Measurements from ENCODE around the gene FOXN1. TPM values are rescaled to one million over a fixed set of nuclear protein-coding genes. Genes with fewer than 3 reads are reported as not detected.
A peak's percentile ranks its signal among the peaks of the same experiment; 100 is the strongest.

The FOXN1 gene
- total and polyA plus RNA-seq, 8 donors = 0.43 to 9.3 (median 2.4) TPM; not detected in 5

- Histone ChIP-seq H3K4me3 (no peak overlapping the region), H3K36me3 (no peaks in the 10 kb centered on the region), H3K4me1 (peaks cover 0 to 13% (median 8%) of the 10 kb centered on the region in 4 donors), H3K27me3 (no peaks in the 10 kb centered on the region), H3K27ac (peak overlapping the region in 1 of 5 donors; percentile 14), H3K9me3 (no peaks in the 10 kb centered on the region)
- TF ChIP-seq CTCF (IDR thresholded peaks at IDR 0.05) = no peak
- TF ChIP-seq EP300 (IDR thresholded peaks at IDR 0.05) = no peak
- TF ChIP-seq POLR2AphosphoS5 (IDR thresholded peaks at IDR 0.05) = no peak
- TF ChIP-seq POLR2A (IDR thresholded peaks at IDR 0.05) = no peak
- DNase-seq = no peak
- intact Hi-C loops (cut with DNase I; ENCODE audit: low total_unique reads) = no loop called here
- 72 to 88% (median 85%) methylated on average over 5 to 7 of the region's 7 CpGs for WGBS, 5 donors
Observed at GRCh38 chr17:28472871-28473497, 33.2 kb upstream of the FOXN1 start.

- DNase-seq = peak; percentile 25 to 52
- no peak within 1 kb of the TSS for H3K4me3 ChIP-seq
- H3K27ac ChIP-seq = peak within 1 kb of the TSS in 1 of 5 donors; percentile 14
- intact Hi-C loops (cut with DNase I; ENCODE audit: low total_unique reads) = no loop called here
- 40 to 64% (median 55%) methylated on average over 5 of the region's 5 CpGs for WGBS, 5 donors
- H3K27me3 ChIP-seq = no peaks in the 10 kb centered on the region
- H3K36me3 ChIP-seq = no peaks in the 10 kb centered on the region
- H3K9me3 ChIP-seq = no peaks in the 10 kb centered on the region
- TF ChIP-seq POLR2A (IDR thresholded peaks at IDR 0.05) (no peak), POLR2AphosphoS5 (IDR thresholded peaks at IDR 0.05) (no peak), EP300 (IDR thresholded peaks at IDR 0.05) (no peak), CTCF (IDR thresholded peaks at IDR 0.05) (peak in 3 of 7 experiments; percentile 3 to 37 (median 11))
- H3K4me1 ChIP-seq = peaks cover 0 to 13% (median 8%) of the 10 kb centered on the region in 4 donors
Observed at GRCh38 chr17:28473542-28473941, 32.6 kb upstream of the FOXN1 start, which contains the start of gene SLC13A2. SLC13A2 (plus strand) TSS chr17:28473644; CDS start chr17:28473713, 69 bp downstream.

GRCh38 chr17:28474111-28474531 is 32.0 kb upstream of the FOXN1 start:
- WGBS, 5 donors = 79 to 91% (median 85%) methylated on average over 7 of the region's 7 CpGs
- Histone ChIP-seq H3K27ac (no peak overlapping the region), H3K4me3 (no peak overlapping the region), H3K4me1 (peaks cover 0 to 13% (median 8%) of the 10 kb centered on the region in 4 donors), H3K36me3 (no peaks in the 10 kb centered on the region), H3K9me3 (no peaks in the 10 kb centered on the region), H3K27me3 (no peaks in the 10 kb centered on the region)
- TF ChIP-seq CTCF (IDR thresholded peaks at IDR 0.05) (no peak), POLR2A (IDR thresholded peaks at IDR 0.05) (no peak), EP300 (IDR thresholded peaks at IDR 0.05) (no peak), POLR2AphosphoS5 (IDR thresholded peaks at IDR 0.05) (no peak)
- intact Hi-C loops (cut with DNase I; ENCODE audit: low total_unique reads) = no loop called here
- no peak for DNase-seq

DNA sequence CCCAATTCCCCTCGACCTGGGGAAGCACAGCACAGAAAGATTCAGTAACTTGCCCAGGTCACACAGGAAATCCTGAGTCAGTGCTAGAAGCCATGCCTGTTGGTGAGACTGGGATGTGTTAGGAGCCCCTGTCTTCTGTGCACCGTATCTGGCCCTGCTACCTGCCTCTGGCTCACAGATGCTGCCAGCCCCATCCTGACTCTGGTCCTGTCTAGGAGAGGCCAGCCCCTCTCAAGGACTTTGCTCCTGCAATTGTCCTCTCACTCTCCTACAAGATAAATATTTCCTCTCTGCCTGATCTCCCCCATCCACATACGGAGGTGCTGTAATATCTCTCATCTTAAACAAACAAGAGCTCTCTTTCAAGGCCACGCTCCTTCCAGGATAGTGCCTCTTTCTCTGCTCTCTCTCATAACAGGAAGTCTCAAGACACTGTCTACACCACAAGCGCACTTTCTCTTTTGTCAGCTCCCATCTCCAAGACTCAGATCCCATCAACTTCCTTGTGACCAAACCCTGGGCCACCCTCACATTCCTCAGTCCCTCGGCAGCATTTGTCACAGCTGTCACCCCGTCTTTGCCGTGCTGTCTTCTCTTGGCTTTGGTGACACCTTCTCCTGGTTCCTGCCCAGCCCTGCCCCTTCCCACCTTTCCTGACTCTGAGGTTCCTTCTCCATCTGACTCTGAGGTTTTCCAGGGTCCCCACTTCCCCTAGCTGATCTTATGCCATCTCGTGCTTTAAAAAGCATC is 30.8 kb upstream of the FOXN1 start:
- 43 to 58% (median 45%) methylated on average over 9 of the region's 9 CpGs for WGBS, 5 donors
- Histone ChIP-seq H3K4me1 (peaks cover 0 to 8% (median 7%) of the 10 kb centered on the region in 4 donors), H3K4me3 (no peak overlapping the region), H3K27me3 (no peaks in the 10 kb centered on the region), H3K9me3 (no peaks in the 10 kb centered on the region), H3K36me3 (no peaks in the 10 kb centered on the region), H3K27ac (no peak overlapping the region)
- intact Hi-C loops (cut with DNase I; ENCODE audit: low total_unique reads) = no loop called here
- TF ChIP-seq POLR2A (IDR thresholded peaks at IDR 0.05) = no peak
- TF ChIP-seq EP300 (IDR thresholded peaks at IDR 0.05) = no peak
- TF ChIP-seq POLR2AphosphoS5 (IDR thresholded peaks at IDR 0.05) = no peak
- no peak for TF ChIP-seq CTCF (IDR thresholded peaks at IDR 0.05)
- DNase-seq = no peak

Measured in stomach (tissue), 9 donors.